Kidney glomerular epithelial cell (primary cell): Measurements from ENCODE around the gene ZSWIM8.
"Not testable (repeated sequence)": the region's sequence is repeated elsewhere in the genome, so short reads cannot be mapped to it uniquely, and the experiment has no call there.

ENCODE experiments used
- DNase-seq: peaks from one replicate; lab custom pipeline; 2025; lab: John Stamatoyannopoulos, UW

ZSWIM8 gene

DNA sequence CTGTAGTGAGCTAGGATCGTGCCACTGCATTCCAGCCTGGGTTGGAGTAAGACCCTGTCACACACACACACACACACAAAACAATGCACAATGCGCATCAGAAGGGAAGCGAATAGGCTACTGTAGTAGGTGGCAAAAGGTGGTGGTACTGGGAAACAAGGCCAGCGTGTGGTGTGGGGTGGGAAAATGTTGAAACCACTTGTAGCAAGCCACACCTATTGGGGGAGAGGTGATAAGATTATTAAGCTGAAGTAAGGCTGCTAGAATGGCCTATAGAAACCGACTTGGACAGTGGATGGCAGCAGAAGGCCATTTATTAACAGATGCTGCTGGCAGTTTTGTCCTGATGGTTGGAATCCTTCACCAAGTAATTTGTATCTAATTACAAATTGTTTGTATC lies 10.8 kb upstream of the ZSWIM8 start:
- DNase-seq = peak; percentile 22

DNA sequence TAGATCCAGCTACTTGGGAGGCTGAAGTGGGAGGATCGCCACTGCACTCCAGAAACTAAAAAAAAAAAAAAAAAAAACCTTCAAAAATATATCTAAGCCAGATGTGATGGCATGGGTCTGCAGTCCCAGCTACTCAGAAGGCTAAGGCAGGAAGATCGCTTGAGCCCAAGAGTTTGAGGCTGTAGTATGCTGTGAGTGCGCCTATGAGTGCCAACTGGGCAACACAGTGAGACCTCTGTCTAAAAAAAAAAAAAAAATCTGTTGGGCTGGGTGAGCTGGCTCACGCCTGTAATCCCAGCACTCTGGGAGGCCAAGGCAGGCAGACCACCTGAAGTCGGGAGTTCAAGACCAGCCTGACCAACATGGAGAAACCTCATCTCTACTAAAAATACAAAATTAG lies 6.4 kb upstream of the ZSWIM8 start:
- DNase-seq = no peak

DNA sequence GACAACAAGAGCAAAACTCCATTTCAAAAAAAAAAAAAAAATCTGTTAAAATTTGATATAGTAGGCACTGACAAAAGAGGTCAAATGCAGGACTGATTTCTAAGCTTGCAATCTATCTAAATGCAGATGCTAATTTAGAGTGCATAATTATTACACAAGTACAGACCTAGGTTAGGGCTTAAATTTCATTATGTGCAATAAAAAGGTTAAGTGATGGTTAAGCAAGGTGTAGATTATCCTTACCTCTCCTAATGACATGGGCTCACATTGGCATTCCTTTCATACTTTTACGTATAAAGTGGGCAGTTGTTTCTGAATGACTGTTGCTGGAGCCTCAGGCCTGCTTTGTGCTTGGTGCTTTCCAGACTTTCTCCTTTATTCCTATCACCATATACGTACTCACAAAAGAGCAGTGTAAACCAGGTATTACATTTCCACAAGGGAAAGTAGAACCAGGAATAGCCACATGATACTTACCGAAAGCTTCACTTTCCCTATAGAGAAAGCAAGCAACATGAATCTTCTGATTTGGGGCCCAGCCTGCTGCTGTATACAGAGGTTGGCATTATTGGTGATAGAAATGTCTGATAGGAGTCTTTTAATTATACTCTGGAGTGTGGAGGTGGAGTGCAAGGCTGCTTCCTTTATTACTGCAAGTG lies 5.7 kb upstream of the ZSWIM8 start:
- no peak for DNase-seq

DNA sequence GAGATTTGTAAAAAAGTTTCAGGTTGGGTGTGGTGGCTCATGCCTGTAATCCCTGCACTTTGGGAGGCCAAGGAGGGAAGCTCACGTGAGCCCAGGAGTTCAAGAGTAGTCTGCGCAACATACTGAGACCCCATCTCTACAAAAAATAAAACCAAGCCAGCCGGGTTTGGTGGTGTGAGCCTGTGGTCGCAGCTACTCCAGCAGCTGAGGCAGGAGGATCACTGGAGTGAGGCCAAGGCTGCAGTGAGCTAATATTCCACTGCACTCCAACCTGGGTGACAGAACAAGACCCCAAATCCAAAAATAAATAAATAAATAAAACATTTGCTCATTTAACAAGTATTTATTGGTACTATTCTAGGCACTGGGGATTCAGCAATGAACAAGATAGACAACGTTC lies 5.1 kb upstream of the ZSWIM8 start:
- DNase-seq = no peak

DNA sequence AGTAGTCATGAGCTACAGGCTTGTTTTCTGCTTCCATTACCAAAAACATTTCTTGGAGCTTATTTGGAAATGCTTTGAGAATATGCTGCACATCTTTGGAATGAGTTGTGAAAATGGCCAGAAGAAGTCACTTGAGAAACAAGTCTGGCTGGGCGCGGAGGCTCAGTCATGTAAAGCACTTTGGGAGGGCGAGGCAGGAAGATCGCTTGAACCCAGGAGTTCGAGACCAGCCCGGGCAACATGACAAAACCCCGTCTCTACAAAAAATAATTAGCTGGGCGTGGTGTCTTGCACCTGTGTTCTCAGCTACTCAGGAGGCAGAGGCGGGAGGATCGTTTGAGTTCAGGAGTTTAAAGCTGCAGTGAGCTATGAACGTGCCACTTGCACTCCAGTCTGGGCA lies 4.4 kb upstream of the ZSWIM8 start:
- DNase-seq = no peak

DNA sequence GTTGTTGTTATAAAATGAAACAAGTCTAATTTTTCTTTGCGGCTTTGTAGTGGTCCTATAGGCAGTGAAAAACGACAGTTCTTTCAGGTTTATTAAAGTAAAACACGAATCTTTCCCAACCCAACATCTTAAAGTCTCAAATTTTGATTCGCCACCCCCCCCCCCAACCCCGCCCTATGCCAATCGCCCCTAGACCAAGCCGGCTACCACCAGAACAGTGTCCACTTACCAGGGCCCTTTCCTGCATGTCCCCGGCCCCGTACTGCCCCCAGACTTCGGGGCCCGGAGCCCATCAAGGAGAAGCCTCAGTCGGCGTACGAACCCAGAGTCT lies 3.9 kb upstream of the ZSWIM8 start:
- no peak for DNase-seq

DNA sequence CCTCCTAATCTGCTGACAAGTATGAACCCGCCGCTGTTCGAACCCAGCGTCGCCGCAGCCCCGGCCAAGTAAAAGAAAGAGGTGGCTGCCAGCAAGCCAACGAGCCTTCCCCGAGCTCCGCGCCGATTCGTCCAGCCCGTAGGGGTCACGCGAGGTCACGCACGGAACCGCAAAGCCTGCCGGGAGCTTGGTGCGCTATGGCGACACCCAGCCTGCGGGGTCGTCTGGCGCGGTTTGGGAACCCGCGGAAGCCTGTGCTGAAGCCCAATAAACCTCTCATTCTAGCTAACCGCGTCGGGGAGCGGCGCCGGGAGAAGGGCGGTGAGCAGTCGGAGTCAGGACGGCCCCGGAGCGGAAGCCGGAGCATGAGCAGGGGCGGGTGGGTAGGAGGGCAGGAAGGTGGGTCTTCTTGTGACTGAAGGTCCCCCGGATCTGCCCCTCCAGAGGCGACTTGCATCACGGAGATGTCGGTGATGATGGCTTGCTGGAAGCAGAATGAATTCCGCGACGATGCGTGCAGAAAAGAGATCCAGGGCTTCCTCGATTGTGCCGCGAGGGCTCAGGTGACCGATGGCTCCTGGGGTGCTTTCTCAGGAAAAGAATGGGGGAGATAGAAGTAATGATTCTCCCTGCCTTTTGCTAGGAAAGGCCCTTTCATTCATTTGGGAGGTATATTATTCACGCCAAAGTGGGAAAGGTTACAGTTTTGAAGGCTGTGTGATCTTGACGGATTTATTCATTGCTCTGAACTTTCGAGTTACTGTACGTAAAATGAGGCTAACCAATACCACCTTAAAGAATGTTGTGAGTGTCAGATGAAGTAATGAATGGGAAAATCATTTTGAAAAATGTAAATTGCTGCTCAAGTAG lies 3.3 kb upstream of the ZSWIM8 start, which contains the start of gene CHCHD1:
CHCHD1 (plus strand) TSS at position 170 of the 870 bp plus-strand sequence; CDS start at position 198, 28 bp downstream.
- peak; percentile 42 for DNase-seq

DNA sequence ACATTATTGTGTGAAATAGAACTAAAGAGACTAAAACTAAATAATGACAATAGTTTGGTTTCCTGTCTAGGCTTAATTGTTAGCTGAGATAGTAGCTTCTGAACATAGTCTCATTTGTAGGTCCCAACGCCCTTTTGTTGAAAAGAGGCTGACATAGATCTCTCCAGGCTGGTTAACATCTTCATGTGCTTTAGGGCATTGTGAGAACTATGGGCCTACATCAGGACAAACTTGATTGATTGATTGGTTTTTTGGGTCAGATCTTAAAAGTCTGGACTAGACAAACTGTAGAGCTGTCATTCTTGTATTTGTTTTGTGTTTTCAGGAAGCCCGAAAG lies 2.7 kb upstream of the ZSWIM8 start:
- no peak for DNase-seq

DNA sequence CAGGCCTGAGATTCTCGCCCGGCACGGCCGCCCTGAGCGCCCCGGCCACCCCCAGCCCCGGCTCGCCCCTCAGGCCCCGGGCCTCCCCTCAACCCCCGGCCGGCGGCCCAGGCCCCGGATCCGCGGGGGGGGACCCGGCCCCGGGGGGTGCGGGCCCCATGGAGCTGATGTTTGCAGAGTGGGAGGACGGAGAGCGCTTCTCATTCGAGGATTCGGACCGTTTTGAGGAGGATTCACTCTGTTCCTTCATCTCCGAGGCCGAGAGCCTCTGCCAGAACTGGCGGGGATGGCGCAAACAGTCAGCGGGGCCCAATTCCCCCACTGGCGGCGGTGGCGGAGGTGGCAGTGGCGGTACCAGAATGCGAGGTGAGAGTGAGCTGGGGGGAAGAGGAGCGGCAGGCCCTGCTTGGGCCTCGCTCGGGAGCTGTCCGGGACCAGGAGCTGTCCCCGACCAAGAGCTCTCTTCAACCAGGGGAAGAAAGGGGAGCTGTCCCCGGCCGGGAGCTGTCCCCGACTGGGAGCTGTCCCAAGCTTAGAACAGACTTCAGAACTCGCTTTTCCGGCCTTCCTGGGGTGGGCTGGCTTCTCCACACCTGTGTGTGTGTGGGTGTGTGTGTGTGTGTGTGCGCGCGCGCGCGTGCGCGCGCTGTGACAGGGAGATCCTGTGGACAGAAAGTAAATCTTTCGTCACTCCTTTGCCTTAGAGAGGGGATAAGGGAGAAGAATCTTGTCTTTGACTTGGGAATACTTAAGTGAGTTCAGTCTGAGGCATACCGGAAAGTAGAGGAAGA lies 510 bp downstream of the ZSWIM8 start:
- DNase-seq = peak; percentile 20

DNA sequence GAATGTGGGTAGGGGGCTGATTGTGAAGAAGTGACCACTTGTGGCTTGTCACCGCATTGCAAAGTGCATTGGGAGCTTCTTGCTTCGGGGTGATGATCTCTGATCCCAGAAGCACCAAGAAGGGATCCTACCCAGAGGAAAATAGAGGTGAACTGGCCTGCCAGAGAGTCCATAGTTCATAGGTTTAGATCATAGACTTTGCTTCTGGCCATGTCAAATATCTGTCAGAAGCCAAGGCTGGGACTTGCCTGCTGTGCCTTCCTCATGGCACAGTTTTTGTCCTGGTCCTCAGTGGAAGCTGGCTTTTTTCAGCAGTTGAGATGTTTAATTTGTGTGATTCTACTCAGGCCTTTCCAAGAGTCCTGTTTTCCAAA lies 1.1 kb downstream of the ZSWIM8 start:
- DNase-seq = no peak

DNA sequence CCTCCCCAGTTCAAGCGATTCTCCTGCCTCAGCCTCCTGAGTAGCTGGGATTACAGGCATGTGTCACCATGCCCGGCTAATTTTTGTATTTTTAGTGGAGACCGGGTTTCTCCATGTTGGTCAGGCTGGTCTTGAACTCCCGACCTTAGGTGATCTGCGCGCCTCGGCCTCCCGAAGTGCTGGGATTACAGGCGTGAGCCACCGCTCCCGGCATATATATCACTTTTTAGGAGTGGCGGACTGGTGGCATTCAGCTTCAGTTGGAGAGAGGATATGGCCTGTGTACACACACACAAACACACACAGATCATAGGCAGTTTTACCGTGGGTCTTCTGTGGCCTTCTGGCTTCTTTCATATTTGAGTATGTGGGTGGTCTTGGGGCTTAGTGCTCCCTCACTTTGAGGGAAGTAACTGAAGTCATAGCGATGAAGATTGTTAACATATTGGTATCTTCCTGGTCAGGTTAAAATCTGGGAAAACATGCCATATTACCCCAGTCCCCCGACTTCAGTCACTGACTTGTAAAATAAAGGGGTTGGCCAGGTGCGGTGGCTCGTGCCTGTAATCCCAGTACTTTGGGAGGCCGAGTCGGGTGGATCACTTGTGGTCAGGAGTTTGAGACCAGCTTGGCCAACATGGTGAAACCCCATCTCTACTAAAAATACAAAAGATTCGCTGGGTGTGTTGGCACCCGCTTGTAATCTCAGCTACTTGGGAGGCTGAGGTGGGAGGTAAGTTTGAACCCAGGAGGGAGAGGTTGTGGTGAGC lies 1.8 kb downstream of the ZSWIM8 start:
- not testable (repeated sequence) for DNase-seq

DNA sequence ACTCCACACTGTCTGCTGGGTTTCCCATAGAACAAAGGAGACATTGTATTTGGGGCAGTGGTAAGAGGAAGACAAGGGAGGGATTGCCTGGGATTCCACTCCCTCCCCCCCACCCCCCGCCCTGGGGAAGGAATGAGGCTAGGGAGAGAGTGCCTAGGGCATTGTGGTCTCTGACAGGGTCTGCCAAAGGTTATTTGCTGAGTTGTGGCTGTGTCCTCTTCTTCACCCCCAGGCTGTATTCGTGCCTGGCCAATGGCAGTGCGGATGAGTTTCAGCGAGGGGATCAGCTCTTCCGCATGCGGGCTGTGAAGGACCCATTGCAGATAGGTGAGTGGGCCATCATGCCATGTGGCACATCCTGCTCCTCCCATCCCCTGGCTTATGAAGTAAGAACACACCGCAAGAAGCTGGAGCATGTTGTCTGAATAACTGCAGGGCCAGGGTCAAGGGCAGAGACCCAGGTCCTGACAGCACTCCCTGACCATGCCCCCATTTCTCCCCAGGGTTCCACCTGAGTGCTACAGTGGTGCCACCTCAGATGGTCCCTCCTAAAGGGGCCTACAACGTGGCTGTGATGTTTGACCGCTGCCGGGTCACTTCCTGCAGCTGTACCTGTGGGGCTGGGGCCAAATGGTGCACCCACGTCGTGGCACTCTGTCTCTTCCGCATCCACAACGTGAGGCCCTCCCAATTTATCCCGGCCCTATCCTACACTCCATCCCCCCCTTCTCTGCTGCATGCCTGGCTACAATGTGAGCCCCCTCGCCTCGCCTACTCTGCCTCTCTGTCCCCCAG lies 3.7 kb downstream of the ZSWIM8 start:
- DNase-seq = no peak

DNA sequence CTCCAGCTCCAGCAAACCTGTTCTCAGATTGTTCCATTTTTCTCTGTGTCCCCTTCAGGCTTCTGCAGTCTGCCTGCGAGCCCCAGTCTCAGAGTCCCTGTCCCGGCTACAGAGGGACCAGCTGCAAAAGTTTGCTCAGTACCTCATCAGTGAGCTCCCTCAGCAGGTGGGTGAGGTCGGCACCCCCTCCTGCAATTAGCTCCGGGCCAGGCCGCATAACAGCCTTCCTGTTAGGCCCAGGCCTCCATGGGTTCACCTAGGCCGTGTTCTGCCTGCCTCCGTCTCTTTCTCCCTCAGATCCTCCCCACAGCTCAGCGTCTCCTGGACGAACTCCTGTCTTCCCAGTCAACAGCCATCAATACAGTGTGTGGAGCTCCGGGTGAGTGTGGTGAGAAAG lies 4.3 kb downstream of the ZSWIM8 start:
- DNase-seq = no peak

DNA sequence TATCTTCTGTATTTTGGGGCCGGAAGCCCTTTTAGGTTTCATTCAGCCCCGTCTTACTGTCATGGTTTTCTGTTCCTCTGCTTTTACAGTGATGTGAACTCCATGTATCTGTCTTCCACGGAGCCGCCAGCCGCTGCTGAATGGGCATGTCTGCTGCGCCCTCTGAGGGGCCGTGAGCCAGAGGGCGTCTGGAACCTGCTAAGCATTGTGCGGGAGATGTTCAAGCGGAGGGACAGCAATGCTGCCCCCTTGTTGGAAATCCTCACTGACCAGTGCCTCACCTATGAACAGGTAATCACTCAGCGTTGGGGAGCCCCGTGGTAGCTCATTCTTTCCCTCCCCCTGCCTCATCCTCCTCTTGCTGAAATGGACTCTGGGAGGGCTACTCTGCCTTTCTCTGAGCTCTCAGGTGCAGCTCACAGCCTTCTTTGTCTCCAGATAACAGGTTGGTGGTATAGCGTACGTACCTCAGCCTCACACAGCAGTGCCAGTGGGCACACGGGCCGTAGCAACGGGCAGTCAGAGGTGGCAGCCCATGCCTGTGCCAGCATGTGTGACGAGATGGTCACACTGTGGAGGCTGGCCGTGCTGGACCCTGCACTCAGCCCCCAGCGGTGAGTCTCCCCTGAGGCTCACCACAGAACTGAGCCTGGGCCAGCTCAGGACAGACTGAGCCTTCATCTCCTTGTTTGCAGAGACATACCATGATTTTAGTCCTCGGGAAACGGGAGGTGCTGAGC lies 5.7 kb downstream of the ZSWIM8 start:
- DNase-seq = no peak

DNA sequence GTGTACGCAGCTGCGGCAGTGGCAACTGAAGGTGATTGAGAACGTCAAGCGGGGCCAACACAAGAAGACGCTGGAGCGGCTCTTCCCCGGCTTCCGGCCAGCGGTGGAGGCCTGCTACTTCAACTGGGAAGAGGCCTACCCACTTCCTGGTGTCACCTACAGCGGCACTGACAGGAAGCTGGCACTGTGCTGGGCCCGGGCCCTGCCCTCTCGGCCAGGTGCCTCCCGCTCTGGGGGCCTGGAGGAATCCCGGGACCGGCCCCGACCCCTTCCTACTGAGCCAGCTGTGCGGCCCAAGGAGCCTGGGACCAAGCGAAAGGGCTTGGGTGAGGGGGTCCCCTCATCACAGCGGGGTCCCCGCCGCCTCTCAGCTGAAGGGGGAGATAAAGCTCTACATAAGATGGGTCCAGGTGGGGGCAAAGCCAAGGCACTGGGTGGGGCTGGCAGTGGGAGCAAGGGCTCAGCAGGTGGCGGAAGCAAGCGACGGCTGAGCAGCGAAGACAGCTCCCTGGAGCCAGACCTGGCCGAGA lies 6.5 kb downstream of the ZSWIM8 start:
- no peak for DNase-seq

DNA sequence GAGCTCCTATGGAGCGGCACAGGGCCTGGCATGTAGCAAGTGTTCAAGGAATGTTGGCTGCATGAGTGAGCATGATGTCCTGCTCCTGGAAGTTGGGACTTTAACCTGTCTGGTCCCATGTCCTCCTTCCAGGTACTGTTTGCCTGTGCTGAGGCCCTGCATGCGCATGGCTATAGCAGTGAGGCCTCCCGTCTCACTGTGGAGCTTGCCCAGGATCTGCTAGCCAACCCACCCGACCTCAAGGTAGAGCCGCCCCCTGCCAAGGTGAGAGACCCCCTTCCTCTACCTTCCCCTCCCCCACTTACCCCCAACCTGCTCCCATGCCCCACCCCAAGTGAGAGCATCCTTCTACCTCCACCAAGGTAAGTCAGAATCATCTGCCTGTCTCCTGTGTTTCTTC lies 8.1 kb downstream of the ZSWIM8 start:
- no peak for DNase-seq

DNA sequence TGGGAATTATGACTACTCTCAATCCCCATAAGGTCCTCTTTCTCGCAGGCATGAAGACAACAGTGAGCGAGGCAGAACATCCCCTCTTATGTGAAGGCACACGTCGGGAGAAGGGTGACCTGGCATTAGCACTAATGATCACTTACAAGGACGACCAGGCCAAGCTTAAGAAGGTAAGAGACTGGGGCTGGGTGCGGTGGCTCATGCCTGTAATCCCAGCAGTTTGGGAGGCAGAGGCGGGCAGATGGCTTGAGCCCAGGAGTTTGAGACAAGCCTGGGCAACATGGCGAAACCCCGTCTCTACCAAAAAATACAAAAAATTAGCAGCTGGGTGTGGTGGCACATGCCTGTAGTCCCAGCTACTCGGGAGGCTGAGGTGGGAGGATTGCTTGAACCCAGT lies 10.1 kb downstream of the ZSWIM8 start:
- not testable (repeated sequence) for DNase-seq

DNA sequence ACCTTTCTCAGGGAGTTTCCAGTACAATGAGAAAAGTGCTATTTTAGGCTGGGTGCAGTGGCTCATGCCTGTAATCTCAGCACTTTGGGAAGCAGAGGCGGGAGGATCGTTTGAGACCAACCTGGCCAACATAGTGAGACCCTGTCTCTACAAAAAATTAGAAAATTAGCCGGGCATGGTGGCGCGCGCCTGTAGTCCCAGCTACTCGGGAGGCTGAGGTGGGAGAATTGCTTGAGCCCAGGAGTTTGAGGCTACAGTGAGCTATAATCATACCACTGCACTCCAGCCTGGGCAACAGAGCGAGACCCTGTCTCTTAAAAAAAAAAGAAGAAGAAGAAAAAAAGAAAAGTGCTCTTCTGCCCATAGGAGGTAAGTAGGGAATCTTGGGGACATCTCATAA lies 10.6 kb downstream of the ZSWIM8 start:
- DNase-seq = not testable (repeated sequence)

DNA sequence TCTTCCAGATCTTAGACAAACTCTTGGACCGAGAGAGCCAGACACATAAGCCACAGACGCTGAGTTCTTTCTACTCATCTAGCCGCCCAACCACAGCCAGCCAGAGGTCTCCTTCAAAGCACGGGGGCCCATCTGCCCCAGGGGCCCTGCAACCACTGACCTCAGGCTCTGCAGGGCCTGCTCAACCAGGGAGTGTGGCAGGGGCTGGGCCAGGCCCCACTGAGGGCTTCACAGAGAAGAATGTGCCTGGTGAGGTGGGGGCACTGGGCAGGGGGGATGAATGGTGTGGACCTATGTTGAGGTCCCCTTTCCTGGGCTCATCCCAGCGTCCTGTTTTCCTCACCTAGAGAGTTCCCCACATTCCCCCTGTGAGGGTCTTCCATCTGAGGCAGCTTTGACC lies 11.4 kb downstream of the ZSWIM8 start:
- DNase-seq = no peak

DNA sequence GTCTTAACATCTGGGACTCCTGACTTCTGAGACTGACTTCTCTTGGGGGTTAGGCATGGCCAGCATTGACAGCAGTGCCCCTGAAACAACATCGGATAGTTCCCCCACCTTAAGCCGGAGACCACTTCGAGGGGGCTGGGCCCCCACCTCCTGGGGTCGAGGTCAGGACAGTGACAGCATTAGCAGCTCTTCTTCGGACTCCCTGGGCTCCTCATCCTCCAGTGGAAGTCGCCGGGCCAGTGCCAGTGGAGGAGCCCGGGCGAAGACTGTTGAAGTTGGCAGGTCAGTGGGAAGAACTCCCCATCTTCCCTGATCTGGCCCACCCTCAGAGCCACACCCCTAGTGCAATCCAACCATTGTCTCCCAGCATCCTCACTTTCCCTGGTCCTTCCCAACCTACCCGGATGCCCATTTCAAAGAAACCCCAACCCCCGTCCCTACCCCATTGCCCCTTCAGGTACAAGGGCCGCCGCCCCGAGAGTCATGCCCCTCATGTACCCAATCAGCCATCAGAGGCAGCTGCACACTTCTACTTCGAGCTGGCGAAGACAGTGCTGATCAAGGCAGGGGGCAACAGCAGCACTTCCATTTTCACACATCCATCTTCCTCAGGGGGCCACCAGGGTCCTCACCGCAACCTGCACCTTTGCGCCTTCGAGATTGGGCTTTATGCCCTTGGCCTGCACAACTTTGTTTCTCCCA lies 12.1 kb downstream of the ZSWIM8 start:
- no peak for DNase-seq
